Measurements from ENCODE around the gene TIAM2.

Gene TIAM2

GRCh38 chr6:155001934-155002333, 6.8 kb downstream of the TIAM2 start:
- Histone ChIP-seq H3K4me1 (ENCODE audit: insufficient read depth, poor library complexity, severe bottlenecking) (no peaks in the 10 kb centered on the region), H3K27ac (ENCODE audit: poor library complexity, severe bottlenecking) (no peak overlapping the region), H3K36me3 (ENCODE audit: low read depth) (no peaks in the 10 kb centered on the region), H3K27me3 (ENCODE audit: insufficient read depth, poor library complexity, severe bottlenecking) (peaks cover under 1% of the 10 kb centered on the region), H3K9me3 (ENCODE audit: severe bottlenecking) (no peaks in the 10 kb centered on the region), H3K4me3 (ENCODE audit: severe bottlenecking) (no peak overlapping the region)
- no peak for ATAC-seq (ENCODE audit: low read depth)
- TF ChIP-seq, protein P1, sequence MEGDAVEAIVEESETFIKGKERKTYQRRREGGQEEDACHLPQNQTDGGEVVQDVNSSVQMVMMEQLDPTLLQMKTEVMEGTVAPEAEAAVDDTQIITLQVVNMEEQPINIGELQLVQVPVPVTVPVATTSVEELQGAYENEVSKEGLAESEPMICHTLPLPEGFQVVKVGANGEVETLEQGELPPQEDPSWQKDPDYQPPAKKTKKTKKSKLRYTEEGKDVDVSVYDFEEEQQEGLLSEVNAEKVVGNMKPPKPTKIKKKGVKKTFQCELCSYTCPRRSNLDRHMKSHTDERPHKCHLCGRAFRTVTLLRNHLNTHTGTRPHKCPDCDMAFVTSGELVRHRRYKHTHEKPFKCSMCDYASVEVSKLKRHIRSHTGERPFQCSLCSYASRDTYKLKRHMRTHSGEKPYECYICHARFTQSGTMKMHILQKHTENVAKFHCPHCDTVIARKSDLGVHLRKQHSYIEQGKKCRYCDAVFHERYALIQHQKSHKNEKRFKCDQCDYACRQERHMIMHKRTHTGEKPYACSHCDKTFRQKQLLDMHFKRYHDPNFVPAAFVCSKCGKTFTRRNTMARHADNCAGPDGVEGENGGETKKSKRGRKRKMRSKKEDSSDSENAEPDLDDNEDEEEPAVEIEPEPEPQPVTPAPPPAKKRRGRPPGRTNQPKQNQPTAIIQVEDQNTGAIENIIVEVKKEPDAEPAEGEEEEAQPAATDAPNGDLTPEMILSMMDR (IDR thresholded peaks at IDR 0.05; ENCODE audit: poor library complexity, severe bottlenecking): no peak
- no peak for DNase-seq (ENCODE audit: low spot score)

DNA sequence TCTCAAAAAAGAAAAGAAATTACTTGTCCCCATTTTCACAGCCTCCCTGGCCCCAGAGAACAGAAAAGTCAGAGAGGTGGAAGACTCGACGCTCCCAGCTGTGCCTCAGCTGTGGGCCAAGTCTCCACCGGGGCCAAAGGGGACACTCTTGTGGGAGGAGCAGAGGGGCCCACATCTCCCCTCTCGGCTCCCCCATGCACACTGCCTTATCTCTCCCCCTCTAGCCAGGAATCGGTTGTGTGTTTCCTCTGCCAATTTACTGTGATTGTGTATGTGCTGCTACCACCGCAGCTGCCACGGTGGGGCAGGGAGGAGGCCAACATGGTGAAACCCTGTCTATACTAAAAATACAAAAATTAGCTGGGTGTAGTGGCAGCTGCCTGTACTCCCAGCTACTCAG, 8.4 kb downstream of the TIAM2 start:
- no peak for DNase-seq (ENCODE audit: low spot score)
- H3K9me3 ChIP-seq (ENCODE audit: severe bottlenecking): no peaks in the 10 kb centered on the region
- TF ChIP-seq, protein P1 (IDR thresholded peaks at IDR 0.05; ENCODE audit: poor library complexity, severe bottlenecking): no peak
- no peaks in the 10 kb centered on the region for H3K4me1 ChIP-seq (ENCODE audit: insufficient read depth, poor library complexity, severe bottlenecking)
- H3K4me3 ChIP-seq (ENCODE audit: severe bottlenecking): no peak overlapping the region
- H3K27ac ChIP-seq (ENCODE audit: poor library complexity, severe bottlenecking): no peak overlapping the region
- H3K36me3 ChIP-seq (ENCODE audit: low read depth): no peaks in the 10 kb centered on the region
- H3K27me3 ChIP-seq (ENCODE audit: insufficient read depth, poor library complexity, severe bottlenecking): no peaks in the 10 kb centered on the region
- no peak for ATAC-seq (ENCODE audit: low read depth)

DNA sequence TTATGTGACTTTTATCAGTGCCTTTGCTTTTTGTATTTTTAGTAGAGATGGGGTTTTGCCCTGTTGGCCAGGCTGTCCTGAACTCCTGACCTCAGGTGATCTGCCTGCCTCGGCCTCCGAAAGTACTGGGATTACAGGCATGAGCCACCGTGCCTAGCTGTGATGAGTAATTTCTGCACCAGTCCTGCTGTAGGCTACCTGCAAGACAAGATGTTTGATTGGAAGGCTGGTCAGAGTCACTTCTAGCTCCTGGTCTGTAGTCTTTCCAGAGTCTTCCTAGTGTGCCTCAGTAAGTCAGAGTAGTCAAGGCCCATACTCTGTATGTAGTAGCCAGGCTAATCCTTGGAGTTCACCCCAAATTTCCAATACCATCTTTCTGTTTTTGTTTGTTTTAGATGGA, 8.9 kb downstream of the TIAM2 start:
- H3K4me3 ChIP-seq (ENCODE audit: severe bottlenecking): no peak overlapping the region
- ATAC-seq (ENCODE audit: low read depth) (no peak), DNase-seq (ENCODE audit: low spot score) (no peak)
- no peaks in the 10 kb centered on the region for H3K27me3 ChIP-seq (ENCODE audit: insufficient read depth, poor library complexity, severe bottlenecking)
- H3K36me3 ChIP-seq (ENCODE audit: low read depth): no peaks in the 10 kb centered on the region
- H3K27ac ChIP-seq (ENCODE audit: poor library complexity, severe bottlenecking): no peak overlapping the region
- H3K4me1 ChIP-seq (ENCODE audit: insufficient read depth, poor library complexity, severe bottlenecking): no peaks in the 10 kb centered on the region
- H3K9me3 ChIP-seq (ENCODE audit: severe bottlenecking): no peaks in the 10 kb centered on the region
- TF ChIP-seq, protein P1 (IDR thresholded peaks at IDR 0.05; ENCODE audit: poor library complexity, severe bottlenecking): no peak

DNA sequence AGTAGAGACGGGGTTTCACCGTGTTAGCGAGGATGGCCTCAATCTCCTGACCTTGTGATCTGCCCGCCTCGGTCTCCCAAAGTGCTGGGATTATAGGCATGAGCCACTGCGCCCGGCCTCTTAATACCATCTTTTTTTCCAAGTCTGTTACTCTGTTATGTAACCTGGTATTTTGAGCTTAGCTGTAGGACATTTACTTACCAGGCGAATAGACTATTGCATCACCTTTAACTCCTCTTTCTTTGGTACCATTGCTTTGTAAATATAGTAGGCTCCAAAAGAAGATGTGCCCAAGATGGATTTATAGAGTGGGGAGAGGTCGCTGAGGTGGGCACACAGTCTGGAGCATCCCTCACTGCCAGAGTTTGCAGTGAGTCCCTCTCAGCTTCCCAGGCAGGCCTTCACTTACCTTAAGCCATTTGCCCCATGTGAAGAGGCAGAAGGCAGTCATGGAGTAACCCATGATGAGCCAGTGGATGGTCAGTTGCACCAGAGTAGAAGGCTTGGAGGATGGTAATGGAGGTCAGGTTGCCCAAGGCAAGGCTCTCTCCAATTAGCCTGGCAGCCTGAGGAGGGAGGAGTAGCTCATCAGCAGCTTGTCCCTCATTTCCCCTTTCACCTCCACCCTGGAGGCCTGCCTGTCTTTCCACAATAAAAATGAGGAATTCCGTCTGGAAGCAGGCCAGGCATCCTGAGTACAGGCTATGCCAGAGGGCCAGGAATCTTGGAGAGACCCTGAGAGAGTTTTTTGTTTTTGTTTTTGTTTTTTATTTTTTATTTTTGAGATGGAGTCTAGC, 9.7 kb downstream of the TIAM2 start:
- H3K9me3 ChIP-seq (ENCODE audit: severe bottlenecking): no peaks in the 10 kb centered on the region
- no peak overlapping the region for H3K27ac ChIP-seq (ENCODE audit: poor library complexity, severe bottlenecking)
- TF ChIP-seq, protein P1 (IDR thresholded peaks at IDR 0.05; ENCODE audit: poor library complexity, severe bottlenecking): no peak
- no peak for DNase-seq (ENCODE audit: low spot score)
- no peaks in the 10 kb centered on the region for H3K36me3 ChIP-seq (ENCODE audit: low read depth)
- H3K27me3 ChIP-seq (ENCODE audit: insufficient read depth, poor library complexity, severe bottlenecking): no peaks in the 10 kb centered on the region
- ATAC-seq (ENCODE audit: low read depth): no peak; the same call in 2 of the 3 replicates
- H3K4me3 ChIP-seq (ENCODE audit: severe bottlenecking): no peak overlapping the region
- H3K4me1 ChIP-seq (ENCODE audit: insufficient read depth, poor library complexity, severe bottlenecking): no peaks in the 10 kb centered on the region

DNA sequence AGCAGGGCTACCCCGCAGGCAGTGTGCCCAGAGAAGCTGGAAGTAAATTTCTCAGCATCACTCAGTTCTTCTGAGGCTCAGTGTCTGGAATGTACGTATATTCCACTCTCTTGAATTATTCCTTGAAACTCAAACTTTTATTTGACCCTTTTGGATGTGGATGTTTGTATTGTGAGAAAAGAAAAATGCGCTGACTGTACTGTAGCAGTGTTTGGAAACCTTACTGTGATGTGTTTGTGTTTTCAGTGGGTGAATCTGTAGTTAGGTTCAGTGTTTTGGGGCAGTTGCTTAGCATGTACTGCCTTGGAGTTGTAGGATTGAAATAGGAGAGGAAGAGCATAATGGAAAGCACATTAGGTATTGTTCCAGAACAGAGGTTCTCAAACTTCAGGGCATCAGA, 13.5 kb downstream of the TIAM2 start:
- DNase-seq (ENCODE audit: low spot score): no peak
- Histone ChIP-seq H3K4me1 (ENCODE audit: insufficient read depth, poor library complexity, severe bottlenecking) (no peaks in the 10 kb centered on the region), H3K27ac (ENCODE audit: poor library complexity, severe bottlenecking) (no peak overlapping the region), H3K9me3 (ENCODE audit: severe bottlenecking) (no peaks in the 10 kb centered on the region), H3K27me3 (ENCODE audit: insufficient read depth, poor library complexity, severe bottlenecking) (no peaks in the 10 kb centered on the region), H3K4me3 (ENCODE audit: severe bottlenecking) (no peak overlapping the region), H3K36me3 (ENCODE audit: low read depth) (no peaks in the 10 kb centered on the region)
- ATAC-seq (ENCODE audit: low read depth): no peak
- TF ChIP-seq, protein P1 (IDR thresholded peaks at IDR 0.05; ENCODE audit: poor library complexity, severe bottlenecking): no peak
